Upper lobe of left lung (tissue), 6 donors: Measurements from ENCODE around the gene PRDM16. TPM values are rescaled to one million over a fixed set of nuclear protein-coding genes. Genes with fewer than 3 reads are reported as not detected.

ENCODE experiments used
- ATAC-seq, 2 donors: fragments of 200-7000 bp; cut with Tn5 transposase; one replicate each; pipeline ENCODE4 v1.9.1; 2022; ENCODE audit warnings: mild to moderate bottlenecking in 2 of 2, moderate library complexity in 2 of 2; ENCODE audit not compliant: low FRiP score in 2 of 2
- DNase-seq, 2 donors: peaks; one replicate each; pipeline ENCODE4 v3.0.0-alpha.2; 2019 to 2020
- H3K27ac ChIP-seq, 4 donors: fragments of 200-600 bp; sonication (generic); one replicate each; pipeline ENCODE4 v1.5.1; 2016 to 2019
- H3K27me3 ChIP-seq, 4 donors: fragments of 200-600 bp; sonication (generic); one replicate each; pipeline ENCODE4 v1.5.1; 2017 to 2019
- H3K36me3 ChIP-seq, 4 donors: fragments of 200-600 bp; sonication (generic); one replicate each; pipeline ENCODE4 v1.5.1; 2016 to 2019
- H3K4me1 ChIP-seq, 4 donors: fragments of 200-600 bp; sonication (generic); one replicate each; pipeline ENCODE4 v1.5.1; 2018 to 2019
- H3K4me3 ChIP-seq, 4 donors: fragments of 200-600 bp; sonication (generic); one replicate each; pipeline ENCODE4 v1.5.1; 2017 to 2019; ENCODE audit warnings: mild to moderate bottlenecking in 2 of 4, moderate library complexity in 1 of 4
- H3K9me3 ChIP-seq, 4 donors: fragments of 200-600 bp; sonication (generic); one replicate each; pipeline ENCODE4 v1.5.1; 2018 to 2019
- CTCF ChIP-seq, 6 experiments: fragments of 450-650 bp in 4 of 6; fragments of 200-600 bp in 2 of 6; sonication (generic) in 2 of 6; IDR thresholded peaks; one replicate each; pipeline ENCODE4 v1.5.1; 2016 to 2019; ENCODE audit warnings: antibody characterized with exemption in 6 of 6
- EP300 ChIP-seq, 4 donors: sonication (generic); formaldehyde crosslinking; IDR thresholded peaks; one replicate each; pipeline ENCODE4 v1.5.1; 2017; ENCODE audit warnings: antibody characterized with exemption in 4 of 4, control low read depth in 2 of 4
- POLR2A ChIP-seq, 4 donors: fragments of 450-650 bp; IDR thresholded peaks; one replicate each; pipeline ENCODE4 v1.5.1; 2016 to 2017; ENCODE audit warnings: antibody characterized with exemption in 4 of 4, mild to moderate bottlenecking in 2 of 4
- POLR2AphosphoS5 ChIP-seq, 2 donors: sonication (generic); formaldehyde crosslinking; IDR thresholded peaks; one replicate each; pipeline ENCODE4 v1.5.1; 2017; ENCODE audit warnings: antibody characterized with exemption in 2 of 2
- WGBS, 2 donors: methylation state at CpG; one replicate each; pipeline ENCODE4 v1.1.5; 2017 to 2018; 5-methylcytosine and 5-hydroxymethylcytosine counted together
- total RNA-seq, 6 donors: library from RNA; depleted of rRNA in 4 of 6; stranded (reverse); fragments of >200 nt in 4 of 6; gene quantifications; one replicate each; pipeline versions ENCODE4 v1.1.0 to v1.2.1, GENCODE V29; 2016 to 2021
- donor health status: DM: no; HTN: no; CAD: no; lungs with moderate emphysema.
- donor health status: DM: no; HTN: yes; CAD: no; lungs with severe emphysema.

Gene PRDM16
- total RNA-seq, 6 donors from 2014 or later, result 12.3 to 54.5 (median 21.2) TPM

GRCh38 chr1:3067671-3068563 lies 1.1 kb upstream of the PRDM16 start:
- Histone ChIP-seq H3K4me1 (peaks cover 22 to 70% (median 27%) of the 10 kb centered on the region in 4 donors), H3K36me3 (no peaks in the 10 kb centered on the region), H3K27me3 (peaks cover 0 to 67% (median 19%) of the 10 kb centered on the region in 4 donors), H3K9me3 (no peaks in the 10 kb centered on the region), H3K4me3 (peak overlapping the region; percentile 10 to 74 (median 58)), H3K27ac (peak overlapping the region; percentile 24 to 74 (median 70))
- ATAC-seq, result no peak
- TF ChIP-seq POLR2A (IDR thresholded peaks at IDR 0.05) (no peak), EP300 (IDR thresholded peaks at IDR 0.05) (no peak), CTCF (IDR thresholded peaks at IDR 0.05) (no peak), POLR2AphosphoS5 (IDR thresholded peaks at IDR 0.05) (no peak)
- WGBS, 2 donors, result 5 to 6% methylated on average over 8 to 9 of the region's 97 CpGs
- DNase-seq, result peak in 1 of 2 donors; percentile 86

GRCh38 chr1:3069491-3070308 lies 697 bp downstream of the PRDM16 start:
- DNase-seq, result peak; percentile 52 to 88
- Histone ChIP-seq H3K27me3 (peaks cover 0 to 68% (median 24%) of the 10 kb centered on the region in 4 donors), H3K36me3 (no peaks in the 10 kb centered on the region), H3K9me3 (no peaks in the 10 kb centered on the region), H3K4me1 (peaks cover 20 to 73% (median 31%) of the 10 kb centered on the region in 4 donors), H3K27ac (peak overlapping the region; percentile 85 to 90 (median 89)), H3K4me3 (peak overlapping the region; percentile 57 to 88 (median 76))
- TF ChIP-seq EP300 (IDR thresholded peaks at IDR 0.05) (no peak), CTCF (IDR thresholded peaks at IDR 0.05) (peak in 2 of 6 experiments; percentile 9 to 11), POLR2AphosphoS5 (IDR thresholded peaks at IDR 0.05) (no peak), POLR2A (IDR thresholded peaks at IDR 0.05) (no peak)
- peak in 1 of 2 donors; percentile 26 for ATAC-seq
- WGBS, 2 donors, result 0 to 1% methylated on average over 10 to 39 of the region's 91 CpGs

- H3K27ac ChIP-seq, result peak overlapping the region; percentile 68 to 90 (median 89)
- no peaks in the 10 kb centered on the region for H3K36me3 ChIP-seq
- H3K4me1 ChIP-seq, result peaks cover 20 to 79% (median 33%) of the 10 kb centered on the region in 4 donors
- WGBS, 2 donors, result 5% methylated on average over 4 of the region's 57 CpGs; no CpG with 5 or more reads in 1 of the 2 donors
- ATAC-seq, result no peak
- DNase-seq, result no peak
- no peaks in the 10 kb centered on the region for H3K9me3 ChIP-seq
- no peak for TF ChIP-seq CTCF (IDR thresholded peaks at IDR 0.05)
- TF ChIP-seq POLR2A (IDR thresholded peaks at IDR 0.05), result no peak
- TF ChIP-seq EP300 (IDR thresholded peaks at IDR 0.05), result no peak
- no peak for TF ChIP-seq POLR2AphosphoS5 (IDR thresholded peaks at IDR 0.05)
- H3K4me3 ChIP-seq, result peak overlapping the region in 3 of 4 donors; percentile 57 to 88 (median 74)
- peaks cover 0 to 67% (median 24%) of the 10 kb centered on the region in 4 donors for H3K27me3 ChIP-seq
Measured at GRCh38 chr1:3070309-3070643, 1.3 kb downstream of the PRDM16 start.

- Histone ChIP-seq H3K27ac (peak overlapping the region; percentile 68 to 90 (median 80)), H3K36me3 (no peaks in the 10 kb centered on the region), H3K9me3 (no peaks in the 10 kb centered on the region), H3K4me3 (peak overlapping the region; percentile 2 to 88 (median 66)), H3K4me1 (peaks cover 20 to 84% (median 37%) of the 10 kb centered on the region in 4 donors), H3K27me3 (peaks cover 0 to 60% (median 24%) of the 10 kb centered on the region in 4 donors)
- WGBS, 2 donors, result 0 to 22% methylated on average over 4 to 25 of the region's 97 CpGs
- ATAC-seq (no peak), DNase-seq (peak in 1 of 2 donors; percentile 87)
- no peak for TF ChIP-seq CTCF (IDR thresholded peaks at IDR 0.05)
- TF ChIP-seq EP300 (IDR thresholded peaks at IDR 0.05), result no peak
- no peak for TF ChIP-seq POLR2AphosphoS5 (IDR thresholded peaks at IDR 0.05)
- no peak for TF ChIP-seq POLR2A (IDR thresholded peaks at IDR 0.05)
Measured at GRCh38 chr1:3070644-3071564, 1.9 kb downstream of the PRDM16 start.
